H9 (cell line): ENCODE measurements around the gene SLC39A1. TPM values are rescaled to one million over a fixed set of nuclear protein-coding genes. Genes with fewer than 3 reads are reported as not detected.

ENCODE experiments used
- DNase-seq: peaks from one replicate; pipeline ENCODE4 v3.0.0-alpha.2; 2017
- H2AFZ ChIP-seq: one replicate; pipeline ENCODE4 v1.6.1; 2013; ENCODE audit warnings: mild to moderate bottlenecking, low read length, control low read depth, moderate library complexity
- H2AK5ac ChIP-seq: 2 replicates; pipeline ENCODE4 v1.6.1; 2013; ENCODE audit warnings: low read length, control low read depth, mixed read lengths; ENCODE audit not compliant: insufficient read length
- H2BK120ac ChIP-seq: one replicate; pipeline ENCODE4 v1.6.1; 2013; ENCODE audit warnings: low read depth, mild to moderate bottlenecking, low read length, control low read depth, inconsistent platforms; ENCODE audit not compliant: poor library complexity, severe bottlenecking
- H2BK12ac ChIP-seq: 2 replicates; pipeline ENCODE4 v1.6.1; 2013; ENCODE audit warnings: low read length, control low read depth, mixed read lengths, low read depth; ENCODE audit not compliant: insufficient read length
- H2BK15ac ChIP-seq: 2 replicates; pipeline ENCODE4 v1.6.1; 2013; ENCODE audit warnings: low read depth, low read length, control low read depth
- H2BK20ac ChIP-seq: one replicate; pipeline ENCODE4 v1.6.1; 2013; ENCODE audit warnings: low read depth, mild to moderate bottlenecking, low read length, control low read depth, inconsistent platforms; ENCODE audit not compliant: poor library complexity, severe bottlenecking
- H2BK5ac ChIP-seq: 2 replicates; pipeline ENCODE4 v1.6.1; 2013; ENCODE audit warnings: low read length, control low read depth, mixed read lengths; ENCODE audit not compliant: insufficient read length
- H3K14ac ChIP-seq: 2 replicates; pipeline ENCODE4 v1.6.1; 2013; ENCODE audit warnings: low read length, control low read depth; ENCODE audit not compliant: insufficient read depth
- H3K18ac ChIP-seq: 2 replicates; pipeline ENCODE4 v1.6.1; 2013; ENCODE audit warnings: low read depth, mild to moderate bottlenecking, mixed read lengths, low read length, control low read depth; ENCODE audit not compliant: insufficient read length
- H3K23ac ChIP-seq: 2 replicates; pipeline ENCODE4 v1.6.1; 2013; ENCODE audit warnings: low read length, control low read depth, mixed read lengths, low read depth; ENCODE audit not compliant: insufficient read length
- H3K23me2 ChIP-seq: 2 replicates; pipeline ENCODE4 v1.6.1; 2013; ENCODE audit warnings: low read depth, mild to moderate bottlenecking, mixed read lengths, low read length, control low read depth; ENCODE audit not compliant: insufficient read length, poor library complexity, severe bottlenecking
- H3K27ac ChIP-seq: 2 replicates; pipeline ENCODE4 v1.5.1; 2013; ENCODE audit warnings: low read length, control low read depth, mixed read lengths, low read depth; ENCODE audit not compliant: insufficient read length
- H3K27me3 ChIP-seq: 2 replicates; pipeline ENCODE4 v1.6.1; 2013; ENCODE audit warnings: low read length, control low read depth, inconsistent platforms; ENCODE audit not compliant: insufficient read depth
- H3K4ac ChIP-seq: 2 replicates; pipeline ENCODE4 v1.6.1; 2013; ENCODE audit warnings: low read depth, mild to moderate bottlenecking, control low read depth, inconsistent platforms, low read length, moderate library complexity
- H3K4me1 ChIP-seq: 2 replicates; pipeline ENCODE4 v1.6.1; 2013; ENCODE audit warnings: low read length, control low read depth, inconsistent platforms; ENCODE audit not compliant: insufficient read depth
- H3K4me2 ChIP-seq: 2 replicates; pipeline ENCODE4 v1.6.1; 2013; ENCODE audit warnings: low read length, control low read depth, mixed read lengths; ENCODE audit not compliant: insufficient read length, insufficient read depth
- H3K56ac ChIP-seq: 2 replicates; pipeline ENCODE4 v1.6.1; 2013; ENCODE audit warnings: low read depth, mild to moderate bottlenecking, mixed read lengths, low read length, control low read depth; ENCODE audit not compliant: insufficient read length
- H3K79me1 ChIP-seq: 2 replicates; pipeline ENCODE4 v1.6.1; 2013; ENCODE audit warnings: low read depth, mild to moderate bottlenecking, moderate library complexity, low read length, control low read depth, inconsistent platforms; ENCODE audit not compliant: insufficient read depth, poor library complexity, severe bottlenecking
- H3K79me2 ChIP-seq: 2 replicates; pipeline ENCODE4 v1.6.1; 2013; ENCODE audit warnings: low read length, control low read depth, inconsistent platforms; ENCODE audit not compliant: insufficient read depth
- H3K9ac ChIP-seq: 2 replicates; pipeline ENCODE4 v1.6.1; 2013; ENCODE audit warnings: low read length, control low read depth, mixed read lengths; ENCODE audit not compliant: insufficient read length; ENCODE audit errors: extremely low read depth
- H3K9me3 ChIP-seq: one replicate; pipeline ENCODE4 v1.6.1; 2013; ENCODE audit warnings: low read depth, low read length, inconsistent platforms; ENCODE audit not compliant: control insufficient read depth
- H3T11ph ChIP-seq: one replicate; pipeline ENCODE4 v1.6.1; 2013; ENCODE audit warnings: mild to moderate bottlenecking, low read length, control low read depth, inconsistent platforms
- H4K20me1 ChIP-seq: one replicate; pipeline ENCODE4 v1.6.1; 2013; ENCODE audit not compliant: control insufficient read depth, insufficient read length, insufficient read depth
- H4K5ac ChIP-seq: 2 replicates; pipeline ENCODE4 v1.6.1; 2013; ENCODE audit warnings: low read depth, mild to moderate bottlenecking, mixed read lengths, low read length, control low read depth; ENCODE audit not compliant: insufficient read length
- H4K8ac ChIP-seq: replicated peaks from 2 replicates; pipeline ENCODE4 v1.6.1; 2013; ENCODE audit warnings: low read length, control low read depth, mixed read lengths, low read depth; ENCODE audit not compliant: insufficient read length
- H4K91ac ChIP-seq: 2 replicates; pipeline ENCODE4 v1.6.1; 2013; ENCODE audit warnings: low read depth, mild to moderate bottlenecking, moderate library complexity, mixed read lengths, low read length, control low read depth; ENCODE audit not compliant: insufficient read length
- H3K27ac Mint-ChIP-seq, 3 experiments: 2 replicates in 2 of 3; 3 replicates in 1 of 3; pipeline ENCODE4 v1.8.0; 2020 to 2021; ENCODE audit warnings: mixed read lengths in 3 of 3, mild to moderate bottlenecking in 1 of 3, moderate library complexity in 1 of 3
- H3K27me3 Mint-ChIP-seq: 2 replicates; pipeline ENCODE4 v1.8.0; 2021; ENCODE audit warnings: low read depth, mild to moderate bottlenecking, moderate library complexity, mixed read lengths
- H3K36me3 Mint-ChIP-seq, 3 experiments: 2 replicates in 2 of 3; 3 replicates in 1 of 3; pipeline ENCODE4 v1.8.0; 2020 to 2021; ENCODE audit warnings: low read depth in 3 of 3, mixed read lengths in 3 of 3; ENCODE audit not compliant: insufficient read depth in 1 of 3
- H3K4me1 Mint-ChIP-seq, 2 experiments: 2 replicates each; pipeline ENCODE4 v1.8.0; 2020; ENCODE audit warnings: mixed read lengths in 2 of 2
- H3K4me3 Mint-ChIP-seq, 2 experiments: 2 replicates in 1 of 2; 3 replicates in 1 of 2; pipeline ENCODE4 v1.8.0; 2020 to 2021; ENCODE audit warnings: mild to moderate bottlenecking in 2 of 2, mixed read lengths in 2 of 2, moderate library complexity in 1 of 2
- H3K9me3 Mint-ChIP-seq, 2 experiments: 2 replicates in 1 of 2; 3 replicates in 1 of 2; pipeline ENCODE4 v1.8.0; 2020; ENCODE audit warnings: mild to moderate bottlenecking in 2 of 2, mixed read lengths in 2 of 2, moderate library complexity in 1 of 2
- CTCF ChIP-seq: fragments of 200-600 bp; sonication (generic); conservative IDR thresholded peaks from 3 replicates; pipeline ENCODE4 v1.8.0; 2021; ENCODE audit warnings: antibody characterized with exemption, mild to moderate bottlenecking
- WGBS: extraction: QIAGEN DNeasy Blood & Tissue Kit; methylation state at CpG from one replicate; pipeline ENCODE4 v1.1.7; 2013; ENCODE audit warnings: missing lambda C conversion rate, low lambda C conversion rate, mixed read lengths; ENCODE audit not compliant: insufficient read length; ENCODE audit errors: extremely low coverage; 5-methylcytosine and 5-hydroxymethylcytosine counted together
- total RNA-seq: library from RNA; stranded (reverse); gene quantifications from 2 replicates; pipeline ENCODE4 v1.2.1, GENCODE V29; 2021

SLC39A1 gene
- total RNA-seq, 1 experiment from 2014 or later = 161 TPM

DNA sequence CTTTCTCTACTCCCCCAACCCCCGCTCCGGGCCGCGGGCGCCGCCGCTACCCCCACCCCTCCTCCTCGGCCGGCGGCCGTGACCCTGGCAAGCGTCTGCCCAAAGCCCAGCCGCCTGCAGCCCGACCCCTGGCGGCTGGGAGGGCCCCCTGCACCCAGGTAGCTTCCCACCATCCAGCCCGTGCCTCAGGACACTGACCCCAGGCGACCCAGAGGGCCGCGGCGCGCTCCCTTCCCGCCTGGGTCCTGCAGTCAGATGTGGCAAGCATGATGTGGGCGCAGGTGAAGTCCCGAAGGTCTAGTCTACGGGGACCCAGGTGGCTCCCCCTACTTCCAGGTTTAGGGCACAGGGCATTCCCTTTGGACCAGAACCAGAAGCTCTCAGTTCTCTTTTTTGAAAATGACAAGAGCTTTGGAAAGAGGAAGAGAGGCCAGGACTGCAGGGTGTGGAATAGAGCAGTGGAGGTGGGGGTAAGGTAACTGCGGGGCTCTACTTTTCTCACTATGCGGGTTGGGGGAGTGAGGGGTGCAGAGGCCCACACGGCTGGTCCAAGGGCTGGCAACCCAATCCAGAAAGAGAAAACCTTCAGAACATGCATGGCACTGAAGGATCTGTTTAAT lies 16.6 kb downstream of the SLC39A1 start, which contains the start of gene DENND4B:
DENND4B (minus strand) TSS at position 97 of the 620 bp plus-strand sequence. CDS start 2,344 bp downstream, outside the sequence.
- H3K9ac ChIP-seq = peak within 1 kb of the TSS; percentile 61
- no peak within 1 kb of the TSS for H3K4ac ChIP-seq
- H3K23me2 ChIP-seq = peaks cover 5% of the 10 kb centered on the region
- no peak within 1 kb of the TSS for H3K56ac ChIP-seq
- WGBS = no CpG with 5 or more reads among the region's 28 CpGs
- peak within 1 kb of the TSS; percentile 75 for H3K14ac ChIP-seq
- H3K27me3 ChIP-seq = no peaks in the 10 kb centered on the region
- Mint-ChIP-seq H3K9me3 (no peaks in the 10 kb centered on the region), H3K4me3 (peak within 1 kb of the TSS; percentile 82 to 93), H3K27ac (peak within 1 kb of the TSS; percentile 64 to 94 (median 83); a peak in 6 of 7 replicates), H3K36me3 (peaks cover 14 to 57% (median 44%) of the 10 kb centered on the region in 3 experiments), H3K27me3 (no peaks in the 10 kb centered on the region), H3K4me1 (peaks cover 10 to 17% of the 10 kb centered on the region in 2 experiments)
- H2AFZ ChIP-seq = no peak within 1 kb of the TSS
- peaks cover 2% of the 10 kb centered on the region for H4K20me1 ChIP-seq
- H2BK12ac ChIP-seq = no peak within 1 kb of the TSS
- H4K5ac ChIP-seq = no peak within 1 kb of the TSS
- peaks cover 3% of the 10 kb centered on the region for H3K79me1 ChIP-seq
- peak within 1 kb of the TSS; percentile 52 for H3K4me2 ChIP-seq
- H4K8ac ChIP-seq = no peak within 1 kb of the TSS
- no peaks in the 10 kb centered on the region for H3K9me3 ChIP-seq
- no peak within 1 kb of the TSS for H2BK20ac ChIP-seq
- H3K4me1 ChIP-seq = no peaks in the 10 kb centered on the region; the same call in 1 of the 2 replicates
- H4K91ac ChIP-seq = no peak within 1 kb of the TSS
- no peak within 1 kb of the TSS for H3K18ac ChIP-seq
- H2BK120ac ChIP-seq = no peak within 1 kb of the TSS
- no peak within 1 kb of the TSS for H3K23ac ChIP-seq
- peak; percentile 94 for DNase-seq
- H3K27ac ChIP-seq = no peak within 1 kb of the TSS
- no peak within 1 kb of the TSS for H2BK5ac ChIP-seq
- H3K79me2 ChIP-seq = no peaks in the 10 kb centered on the region
- H3T11ph ChIP-seq = no peak within 1 kb of the TSS
- H2BK15ac ChIP-seq = no peak within 1 kb of the TSS
- TF ChIP-seq CTCF = peak; percentile 96
- no peak within 1 kb of the TSS for H2AK5ac ChIP-seq
